Activated CD4-positive, alpha-beta T cell treated with anti-CD3 and anti-CD28 coated beads for 4 hours (primary cell): ENCODE measurements around the gene ACTA1.
"Not testable (repeated sequence)": the region's sequence is repeated elsewhere in the genome, so short reads cannot be mapped to it uniquely, and the experiment has no call there.

Experiments
- DNase-seq, 2 donors: peaks; one replicate each; pipeline ENCODE4 v3.0.0-alpha.2; 2020

ACTA1 gene

DNA sequence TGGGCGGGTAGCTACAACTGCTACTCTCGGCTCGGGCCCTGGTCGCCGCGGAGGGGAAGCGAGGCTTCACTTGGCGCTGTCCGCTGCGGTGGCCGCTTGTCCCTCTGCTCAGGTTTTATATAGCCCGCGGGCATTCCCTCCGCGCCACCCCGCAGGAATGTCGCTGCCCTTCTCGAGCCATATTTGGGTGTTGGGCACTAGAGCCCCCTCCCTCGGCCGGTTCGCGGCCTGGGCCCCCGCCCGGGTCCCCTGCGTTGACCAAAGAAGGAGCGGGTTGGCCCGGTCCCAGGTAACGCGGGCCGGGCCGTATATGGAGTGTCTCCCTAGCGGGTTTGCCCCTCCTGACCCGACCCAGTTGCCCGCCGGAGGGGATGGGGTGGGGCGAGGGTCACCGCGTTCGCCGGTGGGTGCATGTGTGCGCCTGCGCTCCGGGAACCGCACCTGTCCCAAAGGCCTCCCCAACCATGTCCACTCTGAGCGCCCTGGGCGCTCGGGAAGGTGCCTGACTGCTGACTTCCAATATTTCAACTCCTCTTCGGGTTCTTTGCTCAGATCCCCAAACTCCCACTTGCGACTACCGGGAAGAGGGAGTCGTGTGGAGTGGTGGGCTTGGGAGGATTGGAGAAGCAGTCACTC lies at the start of gene ACTA1:
Gene ACTA1 (minus strand): TSS at position 90 of the 636 bp plus-strand sequence. CDS start 979 bp downstream, outside the sequence.
- DNase-seq = no peak

DNA sequence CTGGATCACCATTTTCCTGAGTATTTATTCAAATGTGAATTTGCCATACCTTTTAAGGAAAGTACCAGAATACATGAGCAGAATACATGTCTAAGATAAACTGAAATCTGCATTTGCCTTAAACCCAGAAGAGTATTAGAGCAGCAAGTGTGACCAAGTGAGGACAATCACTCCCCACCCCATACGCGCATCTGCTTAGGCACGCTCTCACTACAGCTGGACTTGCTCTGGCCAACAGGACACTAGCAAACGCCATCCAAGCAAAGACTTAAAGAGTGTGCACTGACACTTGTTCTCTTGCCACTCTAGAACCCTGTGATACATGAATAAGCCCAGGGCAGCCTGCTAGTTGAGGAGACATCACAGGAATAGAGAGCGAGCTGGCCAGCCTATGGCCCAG lies 48.6 kb upstream of the ACTA1 start:
- no peak for DNase-seq

DNA sequence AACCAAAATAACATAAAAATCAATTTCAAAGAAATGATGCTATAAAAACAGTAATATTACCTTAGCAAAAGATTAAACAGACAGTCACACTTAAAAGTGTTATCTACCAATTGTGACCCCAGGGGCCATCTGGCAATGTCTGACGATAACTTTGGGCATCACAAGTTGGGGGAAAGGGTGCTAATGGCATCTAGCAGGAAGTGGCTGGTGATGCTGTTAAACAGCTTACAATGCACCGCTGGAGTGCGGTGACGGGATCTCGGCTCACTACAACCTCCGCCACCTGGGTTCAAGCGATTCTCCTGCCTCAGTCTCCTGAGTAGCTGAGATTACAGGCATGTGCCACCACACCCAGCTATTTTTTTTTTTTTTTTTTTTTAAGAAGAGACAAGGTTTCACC lies 46.6 kb upstream of the ACTA1 start:
- no peak for DNase-seq

DNA sequence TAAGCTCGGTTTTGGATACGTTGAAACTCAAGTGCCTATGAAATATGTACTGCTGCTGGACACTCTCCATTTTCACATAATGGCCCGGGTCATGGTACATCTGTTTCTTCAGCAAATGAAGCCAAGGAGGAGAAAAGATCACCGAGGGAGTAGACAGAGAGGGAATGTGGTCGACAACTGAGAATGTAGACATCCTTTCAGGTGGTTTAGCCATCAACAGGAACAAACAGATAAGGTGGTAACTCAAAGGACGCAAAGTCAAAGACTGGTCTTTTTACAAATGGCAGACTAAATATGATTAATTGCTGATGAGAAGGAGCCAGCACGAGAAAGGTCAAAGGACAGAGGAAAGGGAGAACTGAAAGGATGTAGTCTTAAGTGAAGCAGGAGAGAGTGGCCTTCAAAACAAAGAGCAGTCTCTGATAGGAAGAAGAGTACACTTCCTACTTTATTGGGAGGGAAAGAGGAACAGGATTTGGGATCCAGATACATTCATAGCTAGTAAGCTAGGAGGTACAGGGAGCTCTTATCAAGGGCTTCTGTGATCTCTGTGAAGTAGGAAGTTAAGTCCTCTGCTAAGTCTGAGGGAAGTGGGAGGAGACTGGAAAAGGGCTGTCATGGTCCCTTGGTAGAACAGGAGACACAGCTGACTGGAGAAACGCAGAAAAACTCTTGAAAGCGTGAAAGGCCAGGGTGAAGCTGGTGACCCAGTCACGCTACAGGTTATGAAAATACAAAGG lies 45.9 kb upstream of the ACTA1 start:
- no peak for DNase-seq

DNA sequence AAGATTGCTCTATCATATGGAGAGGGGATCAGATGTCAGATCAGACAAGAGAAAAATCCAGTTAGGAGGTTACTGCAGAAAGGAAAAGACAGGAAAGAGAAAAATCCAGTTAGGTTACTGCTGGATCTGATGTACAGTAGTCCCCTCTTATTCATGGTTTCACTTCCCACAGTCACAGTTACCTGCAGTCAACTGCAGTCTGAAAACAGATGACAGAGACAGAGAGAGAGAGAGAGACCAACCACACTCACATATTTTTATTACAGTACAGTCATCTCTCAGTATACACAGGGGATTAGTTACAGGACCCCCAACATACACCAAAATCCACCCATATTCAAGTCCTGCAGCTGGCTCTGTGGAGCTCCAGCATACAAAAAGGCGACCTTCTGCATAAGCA lies 45.0 kb upstream of the ACTA1 start:
- no peak for DNase-seq

DNA sequence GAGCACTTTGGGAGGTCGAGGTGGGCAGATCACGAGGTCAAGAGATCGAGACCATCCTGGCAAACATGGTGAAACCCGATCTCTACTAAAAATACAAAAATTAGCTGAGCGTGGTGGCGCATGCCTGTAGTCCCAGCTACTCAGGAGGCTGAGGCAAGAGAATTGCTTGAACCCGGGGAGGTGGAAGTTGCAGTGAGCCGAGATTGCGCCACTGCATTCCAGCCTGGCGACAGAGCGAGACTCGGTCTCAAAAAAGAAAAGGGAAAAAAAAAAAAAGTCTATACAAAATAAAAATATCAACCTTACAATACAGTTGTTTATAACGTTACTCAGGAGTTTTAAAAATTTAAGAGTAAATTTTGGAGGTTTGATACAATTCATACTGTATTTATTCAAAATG lies 42.0 kb upstream of the ACTA1 start:
- DNase-seq = not testable (repeated sequence)

DNA sequence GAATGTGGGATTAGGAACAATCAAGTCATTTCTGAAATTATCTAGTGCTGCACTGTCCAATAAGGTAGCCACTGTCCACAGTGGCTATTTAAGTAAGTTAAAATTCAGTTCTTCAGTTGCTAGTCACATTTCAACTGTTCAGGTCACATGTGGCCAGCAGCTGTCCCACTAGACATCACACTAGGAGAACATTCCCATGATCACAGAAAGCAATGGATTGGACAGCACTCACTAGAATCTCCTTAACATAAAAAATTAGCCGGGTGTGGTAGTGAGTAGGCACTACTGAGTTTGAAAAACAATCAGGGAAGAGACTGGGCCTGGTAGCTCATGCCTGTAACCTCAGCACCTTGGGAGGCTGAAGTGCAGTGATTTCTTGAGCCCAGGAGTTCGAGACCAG lies 40.6 kb upstream of the ACTA1 start:
- DNase-seq = no peak

DNA sequence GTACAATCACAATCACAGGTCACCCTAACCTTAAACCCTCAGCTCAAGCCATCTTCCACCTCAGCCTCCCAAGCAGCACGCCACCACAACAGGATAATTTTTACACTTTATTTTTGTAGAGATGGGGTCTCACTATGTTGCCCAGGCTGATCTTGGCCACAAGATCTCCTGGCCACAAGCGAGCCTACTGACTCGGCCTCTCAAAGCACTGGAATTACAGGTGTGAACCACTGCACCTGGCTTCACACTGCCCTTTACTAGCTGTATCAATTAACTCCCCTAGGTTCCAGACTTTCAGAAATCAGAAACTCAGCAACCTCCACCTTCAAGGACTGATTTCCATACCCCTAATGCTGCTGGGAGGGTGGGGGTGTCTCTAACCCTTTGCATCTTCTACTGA lies 37.3 kb upstream of the ACTA1 start:
- DNase-seq = no peak

DNA sequence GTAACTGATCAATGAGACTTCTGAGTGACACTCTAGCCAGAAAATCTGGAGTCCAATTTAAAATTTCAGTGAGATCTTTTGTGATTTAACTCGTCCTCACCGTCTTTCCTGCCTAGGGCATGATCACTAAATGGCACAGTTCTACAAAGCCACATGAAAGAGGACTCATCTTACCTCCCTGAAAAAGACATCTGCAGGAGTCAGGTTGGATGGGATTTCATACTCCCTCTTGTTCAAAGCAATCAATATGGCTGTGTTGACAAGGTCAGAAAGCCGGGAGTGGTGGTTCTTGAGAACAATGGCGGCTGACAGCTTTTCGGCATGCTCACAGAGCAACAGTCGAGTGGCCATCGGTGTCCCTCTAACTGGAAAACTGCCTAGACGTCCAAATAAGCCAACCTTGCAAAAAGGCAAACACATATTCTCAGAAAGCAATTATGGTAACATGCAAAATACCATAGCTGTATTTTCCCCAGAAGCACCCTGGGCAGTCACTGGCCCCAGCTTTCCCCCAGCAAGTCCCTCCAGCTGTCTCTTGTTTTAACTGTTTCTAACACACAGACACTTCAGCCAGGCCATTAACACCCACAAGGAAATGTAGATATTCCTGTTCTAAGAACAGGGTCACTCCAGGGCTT lies 36.6 kb upstream of the ACTA1 start:
- DNase-seq = no peak

DNA sequence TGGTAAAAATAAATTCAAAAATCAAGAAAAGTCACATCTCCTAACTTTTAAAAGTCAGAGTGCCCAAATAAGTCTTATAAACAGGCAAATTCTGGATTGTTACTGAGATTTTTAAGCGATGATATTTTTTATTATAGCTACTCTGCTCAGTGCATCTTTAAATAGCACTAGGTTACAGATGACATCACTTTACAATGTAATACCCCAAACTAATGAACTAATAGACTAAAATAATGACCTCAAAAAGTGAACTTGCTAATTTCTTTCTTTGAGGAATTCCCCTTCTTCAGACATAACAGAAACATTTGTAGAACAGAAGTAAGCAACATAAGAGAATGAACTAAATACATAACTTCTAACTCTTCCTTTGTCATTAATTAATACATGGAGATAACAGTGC lies 33.0 kb upstream of the ACTA1 start:
- DNase-seq = no peak

DNA sequence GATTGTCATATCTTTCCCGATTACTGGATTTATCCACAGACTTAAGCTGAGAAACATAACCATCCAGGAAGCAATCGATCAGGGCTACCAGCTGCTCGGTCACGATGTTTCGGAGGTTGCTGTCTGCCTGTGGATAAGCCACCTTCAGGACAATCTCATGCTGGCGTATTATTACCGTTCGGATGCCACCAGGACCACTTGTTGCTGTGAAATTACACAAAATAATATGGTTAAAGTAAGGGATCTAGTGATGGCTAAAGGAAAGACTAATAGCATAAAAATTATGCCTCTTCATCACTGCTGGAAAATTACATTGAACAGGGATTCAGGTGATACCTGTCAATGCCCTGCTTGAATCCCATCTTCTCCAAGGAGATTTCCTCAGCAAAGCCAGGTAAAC lies 30.8 kb upstream of the ACTA1 start:
- no peak for DNase-seq

DNA sequence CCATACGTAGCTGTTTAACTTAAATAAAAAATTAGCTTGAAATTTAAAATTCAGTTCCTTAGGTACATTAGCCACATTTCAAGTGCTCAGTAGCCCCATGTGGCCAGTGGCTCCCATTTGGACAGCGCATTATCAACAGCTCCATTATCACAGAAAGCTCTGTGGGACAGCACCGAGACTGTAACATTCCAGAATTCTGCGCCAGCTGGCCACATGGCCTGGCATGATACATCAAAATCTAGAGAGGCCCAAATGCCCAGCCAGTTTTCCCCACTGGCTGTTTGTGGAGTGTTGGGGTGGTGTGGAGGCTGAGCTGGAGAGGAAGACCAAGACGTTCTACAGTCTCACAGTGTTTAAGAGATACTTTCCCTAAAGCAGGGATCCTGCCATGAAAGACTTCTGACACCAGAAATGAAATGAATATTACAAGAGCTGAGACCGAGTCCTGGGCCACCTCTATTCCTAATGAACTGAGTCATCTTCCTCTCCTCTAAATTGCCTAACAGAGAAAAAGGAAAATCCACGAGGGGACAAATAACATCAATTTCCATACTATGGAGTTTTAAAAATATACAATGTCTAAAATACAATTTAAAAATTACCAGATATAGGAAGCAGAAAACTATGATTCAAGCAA lies 27.3 kb upstream of the ACTA1 start:
- no peak for DNase-seq

DNA sequence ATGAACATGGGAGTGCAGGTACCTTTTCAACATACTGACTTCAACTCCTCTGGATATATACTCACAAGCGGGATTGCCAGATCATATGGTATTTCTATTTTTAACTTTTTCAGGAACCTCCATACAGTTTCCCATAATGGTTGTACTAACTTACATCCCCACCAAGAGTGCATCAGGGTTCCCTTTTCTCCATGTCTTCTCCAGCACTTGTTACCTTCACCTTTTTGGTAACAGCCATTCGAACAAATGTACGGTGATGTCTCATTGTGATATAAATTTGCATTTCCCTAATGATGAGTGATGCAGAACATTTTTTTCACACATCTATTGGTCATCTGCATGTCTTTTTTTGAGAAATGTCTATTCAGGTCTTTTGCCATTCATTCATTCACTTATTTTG lies 25.9 kb upstream of the ACTA1 start:
- no peak for DNase-seq

DNA sequence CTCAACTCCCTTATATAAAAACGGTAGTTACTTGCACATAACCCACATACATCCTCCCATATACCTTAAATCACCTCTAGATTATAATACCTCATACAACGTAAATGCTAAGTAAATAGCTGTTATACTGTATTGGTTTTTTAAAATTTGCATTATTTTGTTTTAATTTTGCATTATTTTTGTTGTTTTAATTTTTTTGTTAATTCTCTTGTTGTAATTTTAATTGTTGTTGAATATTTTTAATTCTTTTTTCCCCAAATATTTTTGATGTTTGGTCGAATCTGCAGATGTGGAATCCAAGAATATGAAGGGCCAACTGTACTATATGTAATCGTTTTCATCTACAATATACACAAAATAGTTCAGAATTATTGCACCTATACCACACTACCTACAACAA lies 23.5 kb upstream of the ACTA1 start:
- DNase-seq = no peak

DNA sequence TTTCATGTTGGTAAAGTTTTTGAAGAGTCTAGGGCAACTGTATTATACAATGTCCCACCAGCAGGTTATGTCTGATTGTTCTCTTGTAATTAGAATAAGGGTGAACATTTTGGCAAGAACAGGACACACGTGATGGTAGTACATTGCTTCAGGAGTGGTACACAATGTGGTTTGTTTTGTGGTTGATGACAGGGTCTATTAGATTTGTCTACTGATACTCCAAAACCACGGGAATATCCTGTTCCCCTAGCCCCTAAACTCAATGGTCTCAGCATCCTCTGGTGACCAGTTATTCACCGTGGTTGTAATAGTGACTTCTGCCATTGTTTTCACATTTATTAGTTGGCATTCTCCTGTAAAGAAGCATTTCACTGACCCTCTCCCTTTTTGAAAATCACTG lies 22.1 kb upstream of the ACTA1 start:
- no peak for DNase-seq

DNA sequence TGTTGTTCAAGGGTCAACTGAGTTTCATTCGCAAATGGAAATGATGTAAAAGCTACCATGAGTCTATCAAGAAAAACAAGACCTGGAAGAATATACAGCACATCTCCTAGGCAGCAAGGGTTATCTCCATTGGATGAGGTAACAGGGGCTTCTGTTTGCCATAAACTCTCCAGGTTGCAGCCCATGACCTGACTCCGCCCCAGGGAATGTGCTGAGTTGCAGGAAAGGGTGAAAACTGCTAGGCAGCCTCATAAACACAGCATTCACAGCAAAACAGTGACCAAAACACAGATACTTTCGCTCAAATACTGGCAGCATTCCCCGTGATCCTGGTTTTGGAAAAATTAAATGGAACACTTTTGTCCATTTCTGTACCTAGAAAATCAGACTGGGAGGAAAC lies 20.2 kb upstream of the ACTA1 start:
- DNase-seq = no peak

DNA sequence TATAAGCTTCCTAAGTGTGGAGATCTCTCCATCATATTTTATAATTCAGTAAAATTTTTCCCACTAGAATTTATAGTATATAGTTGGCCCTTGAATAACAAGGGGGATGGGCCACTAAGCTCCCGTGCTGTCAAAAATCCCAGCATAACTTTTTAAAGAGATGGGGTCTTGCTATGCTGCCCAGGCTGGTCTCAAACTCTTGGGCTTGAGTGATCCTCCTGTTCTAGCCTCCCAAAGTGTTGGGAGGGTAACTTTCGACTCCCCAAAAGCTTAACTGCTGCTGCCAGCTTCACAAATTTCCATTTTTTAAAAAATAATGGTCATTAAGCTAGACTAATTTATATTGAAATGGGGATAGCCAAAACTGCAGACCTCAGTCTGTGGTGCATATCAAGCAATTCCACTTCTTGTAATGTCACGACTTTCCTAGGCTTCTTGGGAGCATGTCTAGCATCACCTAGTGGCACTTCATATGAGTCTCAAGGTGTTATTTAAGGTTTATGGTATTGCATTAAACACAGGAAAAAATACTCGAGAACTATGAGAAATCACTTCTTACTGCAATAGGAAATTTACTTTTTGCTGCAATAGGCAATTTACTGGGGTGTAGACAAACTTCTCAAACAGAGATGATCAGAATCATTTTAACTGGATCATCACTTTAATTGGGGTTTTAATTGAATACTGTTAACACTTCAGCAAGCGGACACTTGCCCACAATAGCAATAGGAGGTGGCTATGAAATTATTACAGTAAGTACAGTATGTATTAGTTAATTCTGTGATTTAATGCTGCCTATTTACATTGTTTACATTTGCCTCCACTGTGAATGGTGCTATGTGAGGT lies 19.3 kb upstream of the ACTA1 start:
- no peak for DNase-seq

DNA sequence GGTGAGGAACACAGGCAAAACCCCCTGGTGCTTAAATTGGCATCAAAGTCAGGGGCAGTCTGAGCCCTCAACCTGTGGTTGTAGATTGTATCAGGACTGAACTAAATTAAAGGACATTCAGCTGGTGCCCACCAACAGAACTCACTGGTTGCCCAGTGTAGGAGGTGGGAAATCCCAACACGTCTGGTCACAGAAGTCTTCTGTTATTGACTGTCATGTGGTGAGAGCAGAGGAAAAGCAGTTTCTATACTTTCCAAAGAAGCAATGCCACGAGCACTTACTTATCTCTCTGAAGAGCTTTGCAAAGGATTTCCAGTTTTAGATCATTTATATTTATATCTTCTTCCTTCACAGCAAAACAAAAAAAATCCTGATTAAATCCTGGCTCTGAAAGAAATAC lies 15.0 kb upstream of the ACTA1 start:
- DNase-seq = no peak

DNA sequence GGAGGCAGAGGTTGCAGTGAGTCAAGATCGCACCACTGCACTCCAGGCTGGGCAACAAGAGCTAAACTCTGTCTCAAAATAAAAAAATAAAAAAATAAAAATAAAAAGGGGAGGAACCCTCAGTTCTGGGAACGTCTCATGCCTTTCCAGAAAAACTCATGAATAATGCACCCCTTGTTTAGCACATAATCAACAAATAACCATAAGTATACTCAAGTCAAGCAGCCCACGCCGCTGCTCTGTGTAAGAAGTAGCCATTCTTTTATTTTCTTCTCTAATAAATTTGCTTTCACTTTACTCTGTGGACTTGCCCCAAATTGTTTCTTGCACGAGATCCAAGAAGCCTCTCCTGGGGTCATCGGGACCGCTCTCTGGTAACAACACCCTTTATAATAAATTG lies 14.5 kb upstream of the ACTA1 start:
- no peak for DNase-seq

DNA sequence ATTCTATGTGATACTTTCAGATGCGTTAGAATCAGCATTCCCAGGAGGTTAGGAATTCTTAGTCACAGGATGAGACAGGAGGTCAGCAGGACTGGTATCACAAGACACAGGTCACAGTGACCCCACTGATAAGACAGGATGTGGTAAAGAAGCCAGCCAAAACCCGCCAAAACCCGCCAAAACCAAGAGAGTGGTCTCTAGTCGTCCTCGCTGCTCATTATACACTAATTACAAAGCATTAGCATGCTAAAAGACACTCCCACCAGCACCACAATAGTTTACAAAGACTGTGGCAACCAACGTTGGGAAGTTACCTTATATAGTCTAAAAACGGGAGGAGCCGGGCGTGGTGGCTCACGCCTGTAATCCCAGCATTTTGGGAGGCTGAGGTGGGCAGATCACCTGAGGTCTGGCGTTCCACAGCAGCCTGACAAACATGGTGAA lies 13.9 kb upstream of the ACTA1 start:
- DNase-seq = no peak

DNA sequence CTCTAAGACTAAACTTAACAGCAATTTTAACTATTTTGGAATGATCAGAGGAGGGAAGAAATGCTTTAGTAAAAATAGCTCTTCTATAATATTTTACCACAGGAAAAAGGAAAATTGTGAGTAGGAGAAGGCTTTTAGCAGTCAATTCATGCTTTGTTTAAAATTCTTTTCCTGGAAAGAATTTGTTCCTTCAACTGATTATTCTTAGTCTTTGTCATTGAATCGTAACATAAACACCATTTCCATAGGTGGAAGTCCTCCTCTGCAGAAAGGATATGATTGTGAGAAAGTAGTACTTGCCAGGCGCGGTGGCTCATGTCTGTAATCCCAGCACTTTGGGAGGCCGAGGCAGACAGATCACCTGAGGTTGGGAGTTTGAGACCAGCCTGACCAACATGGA lies 11.9 kb upstream of the ACTA1 start:
- no peak for DNase-seq

DNA sequence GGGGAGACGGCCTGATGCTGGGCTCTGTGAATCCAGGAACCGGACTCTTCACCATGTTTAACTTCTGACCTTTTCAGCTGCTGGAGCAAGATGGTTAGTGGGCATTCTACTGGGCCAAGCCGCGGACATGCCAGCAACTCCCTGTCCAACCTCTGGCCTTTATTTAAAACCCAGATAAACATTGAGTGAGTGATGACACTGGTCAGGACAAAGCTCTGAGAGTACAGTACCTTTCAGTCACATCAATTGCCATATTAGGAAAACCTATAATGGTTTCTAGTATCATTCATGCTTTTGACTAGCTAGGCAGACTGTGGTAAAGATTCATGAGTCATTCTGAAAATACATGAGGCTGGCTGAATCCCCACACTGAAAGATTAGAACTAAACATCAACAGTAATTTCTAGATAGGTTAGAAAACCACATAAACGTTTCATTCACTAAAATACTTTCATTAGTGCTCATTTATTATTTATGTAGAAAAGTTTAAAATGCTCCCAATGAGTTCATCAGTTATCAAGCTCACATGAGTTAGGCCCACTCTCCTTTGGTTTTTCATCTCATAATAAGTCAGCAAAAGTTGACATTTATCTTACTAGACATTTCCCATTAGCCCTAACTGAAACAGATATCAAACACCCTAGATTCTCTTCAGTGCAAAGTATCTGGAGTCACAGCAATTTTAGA lies 7.1 kb upstream of the ACTA1 start:
- DNase-seq = no peak
